Progenitor cell of endocrine pancreas (in vitro differentiated cells): ENCODE measurements around the gene ID2. TPM values are rescaled to one million over a fixed set of nuclear protein-coding genes. Genes with fewer than 3 reads are reported as not detected.

Experiments used
- DNase-seq: peaks from one replicate; pipeline ENCODE4 v3.0.0; 2021; ENCODE audit warnings: low spot score; ENCODE audit not compliant: unreplicated experiment
- H3K27ac Mint-ChIP-seq: 2 replicates; pipeline ENCODE4 v1.8.0; 2021; ENCODE audit warnings: mild to moderate bottlenecking, moderate library complexity, mixed read lengths
- H3K27me3 Mint-ChIP-seq: 2 replicates; pipeline ENCODE4 v1.8.0; 2021; ENCODE audit warnings: mixed read lengths
- H3K36me3 Mint-ChIP-seq: 2 replicates; pipeline ENCODE4 v1.8.0; 2022; ENCODE audit warnings: mixed read lengths; ENCODE audit not compliant: insufficient read depth
- H3K4me1 Mint-ChIP-seq: 2 replicates; pipeline ENCODE4 v1.8.0; 2021; ENCODE audit warnings: low read depth, mixed read lengths
- H3K4me3 Mint-ChIP-seq: 2 replicates; pipeline ENCODE4 v1.8.0; 2021; ENCODE audit warnings: low read depth, mild to moderate bottlenecking, moderate library complexity, mixed read lengths
- H3K9me3 Mint-ChIP-seq: 2 replicates; pipeline ENCODE4 v1.8.0; 2021; ENCODE audit warnings: low read depth, mixed read lengths
- total RNA-seq: library from RNA; stranded (reverse); gene quantifications from 2 replicates; pipeline ENCODE4 v1.2.1, GENCODE V29; 2021
- TF ChIP-seq, protein P1 (sequence below): fragments of 200-600 bp; sonication (generic); IDR thresholded peaks from one replicate; pipeline ENCODE4 v1.5.0; 2021; ENCODE audit warnings: antibody characterized with exemption, mild to moderate bottlenecking; ENCODE audit not compliant: unreplicated experiment

ID2 gene
- total RNA-seq, 1 donor from 2014 or later, result 304 TPM

DNA sequence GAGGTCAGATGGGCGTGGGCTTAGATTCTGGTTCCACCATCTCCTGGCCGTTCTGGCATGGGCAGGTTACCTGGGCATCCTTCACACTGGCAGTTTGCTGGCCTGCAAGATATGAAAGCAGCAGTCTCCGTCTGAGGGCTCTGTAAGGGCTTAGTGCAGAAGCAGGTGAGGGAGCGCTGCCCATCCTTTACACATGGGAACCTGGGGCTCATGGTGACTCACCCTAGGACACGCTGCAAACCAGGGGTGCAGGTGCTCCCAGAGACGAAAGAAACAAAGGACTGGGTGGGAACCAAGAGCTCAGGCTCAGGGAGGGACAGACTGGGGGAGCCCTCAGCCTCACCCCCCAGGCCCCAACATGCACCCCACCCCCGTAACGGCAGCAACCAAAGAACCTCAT lies 10.7 kb upstream of the ID2 start:
- no peak for DNase-seq
- Mint-ChIP-seq H3K27me3 (no peaks in the 10 kb centered on the region), H3K9me3 (peaks cover 11% of the 10 kb centered on the region), H3K4me1 (peaks cover 8% of the 10 kb centered on the region), H3K4me3 (no peak overlapping the region), H3K36me3 (peaks cover 11% of the 10 kb centered on the region), H3K27ac (no peak overlapping the region)
- TF ChIP-seq, protein P1, sequence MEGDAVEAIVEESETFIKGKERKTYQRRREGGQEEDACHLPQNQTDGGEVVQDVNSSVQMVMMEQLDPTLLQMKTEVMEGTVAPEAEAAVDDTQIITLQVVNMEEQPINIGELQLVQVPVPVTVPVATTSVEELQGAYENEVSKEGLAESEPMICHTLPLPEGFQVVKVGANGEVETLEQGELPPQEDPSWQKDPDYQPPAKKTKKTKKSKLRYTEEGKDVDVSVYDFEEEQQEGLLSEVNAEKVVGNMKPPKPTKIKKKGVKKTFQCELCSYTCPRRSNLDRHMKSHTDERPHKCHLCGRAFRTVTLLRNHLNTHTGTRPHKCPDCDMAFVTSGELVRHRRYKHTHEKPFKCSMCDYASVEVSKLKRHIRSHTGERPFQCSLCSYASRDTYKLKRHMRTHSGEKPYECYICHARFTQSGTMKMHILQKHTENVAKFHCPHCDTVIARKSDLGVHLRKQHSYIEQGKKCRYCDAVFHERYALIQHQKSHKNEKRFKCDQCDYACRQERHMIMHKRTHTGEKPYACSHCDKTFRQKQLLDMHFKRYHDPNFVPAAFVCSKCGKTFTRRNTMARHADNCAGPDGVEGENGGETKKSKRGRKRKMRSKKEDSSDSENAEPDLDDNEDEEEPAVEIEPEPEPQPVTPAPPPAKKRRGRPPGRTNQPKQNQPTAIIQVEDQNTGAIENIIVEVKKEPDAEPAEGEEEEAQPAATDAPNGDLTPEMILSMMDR, result no peak

DNA sequence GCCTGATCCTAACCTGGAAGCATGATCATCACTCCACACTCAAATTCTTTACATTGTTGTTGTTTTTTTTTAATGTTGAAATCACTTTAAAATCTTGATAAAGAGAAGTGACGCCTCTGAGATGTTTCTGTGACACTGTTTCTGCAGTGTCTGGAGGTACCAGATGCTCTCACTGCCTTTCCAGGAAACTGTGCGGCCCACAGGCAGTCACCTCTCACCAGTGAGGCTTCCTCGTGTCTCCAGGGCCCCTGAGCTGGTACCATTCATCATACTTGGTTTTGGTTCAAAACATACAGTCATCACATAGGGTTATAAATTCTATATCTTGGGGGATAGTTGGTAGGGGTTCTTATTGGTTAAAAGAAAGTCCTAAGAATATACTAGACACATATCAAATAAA lies 10.1 kb upstream of the ID2 start:
- Mint-ChIP-seq H3K4me3 (no peak overlapping the region), H3K36me3 (peaks cover 11% of the 10 kb centered on the region), H3K9me3 (peaks cover 11% of the 10 kb centered on the region), H3K27me3 (no peaks in the 10 kb centered on the region), H3K27ac (no peak overlapping the region), H3K4me1 (peaks cover 9% of the 10 kb centered on the region)
- TF ChIP-seq, protein P1, result no peak
- no peak for DNase-seq

DNA sequence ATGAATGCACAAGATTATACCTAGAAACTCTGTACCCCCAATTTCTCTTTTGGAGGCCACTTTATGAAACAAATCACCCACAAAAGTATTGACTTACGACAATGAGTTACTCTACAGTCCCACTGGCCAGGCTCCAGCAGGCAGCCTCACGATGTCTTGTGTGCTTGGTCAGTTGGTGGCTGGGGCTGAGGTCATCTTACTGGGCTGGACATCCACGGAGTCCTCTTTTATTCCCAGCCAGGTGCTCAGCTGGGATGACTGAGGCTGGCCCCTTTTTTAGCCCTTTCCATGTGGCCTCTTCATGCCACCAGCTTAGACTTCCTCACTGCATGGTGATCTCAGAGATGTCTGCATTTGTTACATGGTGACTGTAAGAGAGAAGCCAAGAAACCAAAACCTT lies 8.9 kb upstream of the ID2 start:
- H3K27ac Mint-ChIP-seq, result no peak overlapping the region
- no peaks in the 10 kb centered on the region for H3K27me3 Mint-ChIP-seq
- H3K4me3 Mint-ChIP-seq, result no peak overlapping the region
- H3K4me1 Mint-ChIP-seq, result peaks cover 18% of the 10 kb centered on the region
- no peak for DNase-seq
- TF ChIP-seq, protein P1, result no peak
- H3K36me3 Mint-ChIP-seq, result peaks cover 11% of the 10 kb centered on the region
- peaks cover 11% of the 10 kb centered on the region for H3K9me3 Mint-ChIP-seq

DNA sequence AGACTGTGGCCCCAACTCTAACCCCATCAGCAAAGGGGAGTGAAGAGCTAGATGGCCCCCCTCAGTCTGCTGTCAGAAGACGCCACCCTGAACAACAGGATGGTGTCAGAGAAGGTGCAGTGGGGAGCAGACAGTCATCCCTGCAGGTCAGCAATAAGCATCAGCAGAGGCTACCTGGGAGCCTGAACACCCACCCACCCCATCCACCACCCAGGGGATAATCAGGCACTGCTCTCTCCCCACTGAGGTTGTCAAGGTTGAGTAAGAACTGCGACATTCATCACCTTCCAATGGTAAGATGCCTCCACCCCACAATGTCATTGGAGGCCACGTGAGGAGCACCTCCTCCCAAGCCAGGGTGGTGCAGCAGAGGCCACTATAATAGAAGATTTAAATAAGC lies 8.5 kb upstream of the ID2 start:
- H3K4me3 Mint-ChIP-seq, result no peak overlapping the region
- H3K36me3 Mint-ChIP-seq, result peaks cover 11% of the 10 kb centered on the region
- DNase-seq, result no peak
- TF ChIP-seq, protein P1, result no peak
- H3K27me3 Mint-ChIP-seq, result no peaks in the 10 kb centered on the region
- peaks cover 11% of the 10 kb centered on the region for H3K9me3 Mint-ChIP-seq
- no peak overlapping the region for H3K27ac Mint-ChIP-seq
- H3K4me1 Mint-ChIP-seq, result peaks cover 21% of the 10 kb centered on the region

DNA sequence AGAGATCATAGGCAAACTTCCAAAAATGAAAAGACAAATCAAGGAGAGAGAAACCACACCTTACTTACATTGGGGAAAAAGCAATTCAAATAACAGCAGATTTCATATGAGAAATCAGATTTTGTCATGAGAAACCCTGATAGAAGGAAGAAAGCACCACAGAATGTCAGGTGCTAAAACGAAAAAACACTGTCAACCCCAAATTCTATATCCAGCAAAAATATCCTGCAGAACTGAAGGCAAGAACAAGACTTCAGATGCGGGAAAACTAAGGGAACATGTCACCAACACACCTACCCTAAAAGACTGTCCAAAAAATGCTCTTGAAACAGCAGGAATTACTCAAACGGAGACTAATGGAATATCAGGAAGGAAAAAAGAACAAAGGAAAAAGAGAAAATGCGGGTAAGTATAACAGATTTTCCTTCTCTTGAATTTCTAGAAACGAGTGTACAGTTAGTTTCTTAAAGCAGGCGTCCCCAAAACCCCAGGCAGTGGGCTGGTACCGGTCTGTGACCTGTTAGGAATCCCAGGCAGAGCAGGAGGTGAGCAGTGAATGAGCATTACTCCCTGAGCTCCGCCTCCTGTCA lies 7.3 kb upstream of the ID2 start:
- no peak overlapping the region for H3K4me3 Mint-ChIP-seq
- peak overlapping the region; percentile 80 for H3K27ac Mint-ChIP-seq
- peaks cover 21% of the 10 kb centered on the region for H3K4me1 Mint-ChIP-seq
- H3K36me3 Mint-ChIP-seq, result peaks cover 11% of the 10 kb centered on the region
- DNase-seq, result no peak
- no peaks in the 10 kb centered on the region for H3K27me3 Mint-ChIP-seq
- TF ChIP-seq, protein P1, result no peak
- peaks cover 11% of the 10 kb centered on the region for H3K9me3 Mint-ChIP-seq
